K562 (cell line): ENCODE measurements around the gene GP1BA. TPM values are rescaled to one million over a fixed set of nuclear protein-coding genes. Genes with fewer than 3 reads are reported as not detected.
A peak's percentile ranks its signal among the peaks of the same experiment; 100 is the strongest.

Source experiments
- ATAC-seq: fragments of 200-7000 bp; cut with Tn5 transposase; 3 replicates; pipeline ENCODE4 v1.9.1; 2020; ENCODE audit warnings: moderate library complexity
- BruUV-seq: library from RNA; stranded (reverse); fragments of 400-500 nt; replicated peaks from 2 replicates; lab custom pipeline; 2021; lab: Mats Ljungman, UMichigan
- CTCF ChIA-PET: fragments of 300-600 bp; formaldehyde crosslinking; extraction: SDS; loops from one replicate; lab custom pipeline; 2021; ENCODE audit warnings: low intra/inter-chr PET ratio; lab: Yijun Ruan, JAX
- POLR2A ChIA-PET: fragments of 300-600, 350-650 bp; sonication (Branson Sonifier 250); formaldehyde crosslinking; extraction: SDS; loops from one replicate; lab custom pipeline; 2021; ENCODE audit warnings: antibody characterized with exemption, inconsistent platforms; lab: Yijun Ruan, JAX
- DNase-seq, 4 experiments: peaks; one replicate each; pipeline versions ENCODE4 v3.0.0 to v3.0.0-alpha.2; 2011 to 2018; ENCODE audit warnings: low spot score in 3 of 4, mixed read lengths in 3 of 4; ENCODE audit errors: extremely low read depth in 1 of 4
- FAIRE-seq: peaks from 2 replicates; lab custom pipeline; 2011; peaks lifted over from hg19 to GRCh38; lab: Jason Lieb, UNC
- H2AFZ ChIP-seq: 2 replicates; pipeline ENCODE4 v1.6.0; 2011; ENCODE audit warnings: low read depth, low read length, control low read depth, inconsistent platforms
- H3K27ac ChIP-seq: fragments of 200-600 bp; 3 replicates; pipeline ENCODE4 v1.8.0; 2011; ENCODE audit warnings: low read depth, mild to moderate bottlenecking, control low read depth, inconsistent platforms, low read length, moderate library complexity, mixed read lengths; ENCODE audit errors: extremely low read depth
- H3K27me3 ChIP-seq, 2 experiments: fragments of 300-600 bp in 1 of 2; 2 replicates in 1 of 2; 3 replicates in 1 of 2; pipeline versions ENCODE4 v1.6.0 to v1.8.0; 2011; ENCODE audit warnings: inconsistent platforms in 2 of 2, low read length in 2 of 2, mild to moderate bottlenecking in 1 of 2, mixed read lengths in 1 of 2, moderate library complexity in 1 of 2; ENCODE audit not compliant: control insufficient read depth in 2 of 2, insufficient read depth in 2 of 2
- H3K36me3 ChIP-seq: fragments of 300-600 bp; 3 replicates; pipeline ENCODE4 v1.8.0; 2011; ENCODE audit warnings: mild to moderate bottlenecking, low read length, inconsistent platforms; ENCODE audit not compliant: control insufficient read depth, insufficient read depth
- H3K4me1 ChIP-seq, 2 experiments: fragments of 200-600 bp in 1 of 2; replicated peaks in 1 of 2; 2 replicates in 1 of 2; 3 replicates in 1 of 2; pipeline versions ENCODE4 v1.5.1 to v1.8.0; 2011; ENCODE audit warnings: inconsistent platforms in 2 of 2, low read length in 2 of 2, mild to moderate bottlenecking in 1 of 2, mixed read lengths in 1 of 2, moderate library complexity in 1 of 2; ENCODE audit not compliant: control insufficient read depth in 2 of 2, insufficient read depth in 2 of 2
- H3K4me2 ChIP-seq: 2 replicates; pipeline ENCODE4 v1.6.1; 2011; ENCODE audit warnings: low read length, control low read depth, inconsistent platforms, mixed read lengths; ENCODE audit not compliant: insufficient read depth
- H3K4me3 ChIP-seq: fragments of 200-600 bp; sonication (generic), shearing (Covaris generic); 2 replicates; pipeline ENCODE4 v1.5.1; 2016; ENCODE audit warnings: control low read depth, inconsistent platforms
- H3K79me2 ChIP-seq: fragments of 200-600 bp; 3 replicates; pipeline ENCODE4 v1.8.0; 2011; ENCODE audit warnings: low read length, inconsistent platforms; ENCODE audit not compliant: control insufficient read depth, insufficient read depth
- H3K9ac ChIP-seq, 2 experiments: 2 replicates each; pipeline versions ENCODE4 v1.6.0 to v1.6.1; 2011; ENCODE audit warnings: low read depth in 2 of 2, low read length in 2 of 2, control low read depth in 1 of 2, inconsistent platforms in 1 of 2, mild to moderate bottlenecking in 1 of 2, mixed read lengths in 1 of 2; ENCODE audit not compliant: insufficient read depth in 1 of 2
- H3K9me1 ChIP-seq: one replicate; pipeline ENCODE4 v1.6.0; 2011; ENCODE audit warnings: inconsistent platforms, mild to moderate bottlenecking, low read length, moderate library complexity; ENCODE audit not compliant: control insufficient read depth, insufficient read depth
- H3K9me3 ChIP-seq: replicated peaks from 2 replicates; pipeline ENCODE4 v1.5.1; 2011; ENCODE audit warnings: low read depth, low read length, inconsistent platforms; ENCODE audit not compliant: control insufficient read depth, insufficient read depth
- H4K20me1 ChIP-seq: replicated peaks from 2 replicates; pipeline ENCODE4 v1.6.1; 2011; ENCODE audit warnings: low read length, inconsistent platforms, mixed read lengths; ENCODE audit not compliant: control insufficient read depth, insufficient read depth
- CBFB ChIP-seq: sonication (generic); formaldehyde crosslinking; IDR thresholded peaks from 2 replicates; pipeline ENCODE4 v1.4.0; 2020; ENCODE audit warnings: mild to moderate bottlenecking, missing genetic modification reagents
- CHD4 ChIP-seq: fragments of 200-600 bp; sonication (generic); IDR thresholded peaks from 3 replicates; pipeline ENCODE4 v1.6.1; 2012; ENCODE audit warnings: low read depth, mild to moderate bottlenecking, mixed read lengths, low read length, inconsistent platforms; ENCODE audit not compliant: insufficient read depth, insufficient replicate concordance, poor library complexity, severe bottlenecking
- FOXP1 ChIP-seq: sonication (generic); formaldehyde crosslinking; IDR thresholded peaks from 2 replicates; pipeline ENCODE4 v1.8.0; 2022; ENCODE audit warnings: mild to moderate bottlenecking, missing genetic modification reagents
- ILF3 ChIP-seq: fragments of 450-650 bp; IDR thresholded peaks from 2 replicates; pipeline ENCODE4 v1.6.1; 2018; ENCODE audit warnings: antibody characterized with exemption, mild to moderate bottlenecking, moderate library complexity, borderline replicate concordance
- POLR2G ChIP-seq: fragments of 200-400 bp; formaldehyde crosslinking; IDR thresholded peaks from 2 replicates; pipeline ENCODE4 v1.6.1; 2017; ENCODE audit warnings: low read depth, mild to moderate bottlenecking, antibody characterized with exemption, low read length, moderate library complexity
- RBM22 ChIP-seq: fragments of 200-400 bp; formaldehyde crosslinking; IDR thresholded peaks from 2 replicates; pipeline ENCODE4 v1.6.1; 2018; ENCODE audit warnings: low read length, low read depth; ENCODE audit not compliant: poor library complexity, severe bottlenecking
- ZEB2 ChIP-seq: fragments of 450-650 bp; IDR thresholded peaks from 2 replicates; pipeline ENCODE4 v1.6.1; 2016
- WGBS: fragments of 100-300 bp; shearing (Covaris generic); methylation state at CpG from one replicate; pipeline ENCODE4 v1.1.6; 2016; ENCODE audit warnings: low coverage, mixed read lengths; ENCODE audit not compliant: insufficient coverage; ENCODE audit errors: missing lambda C conversion rate; 5-methylcytosine and 5-hydroxymethylcytosine counted together
- in situ Hi-C: fragments of 300-500 bp; cut with MboI; formaldehyde crosslinking; loops from 4 replicates; pipeline ENCODE4 v1.15.0; 2018; ENCODE audit warnings: inconsistent platforms, mixed read lengths
- intact Hi-C: fragments of 100-400 bp; cut with micrococcal nuclease; formaldehyde crosslinking; loops from 2 replicates; pipeline ENCODE4 v1.14.2; 2022
- polyA plus RNA-seq, 8 experiments: library from polyadenylated mRNA; depleted of rRNA in 4 of 8; stranded (reverse) in 5 of 8; unstranded in 3 of 8; fragments of >200 nt; fragmentation: Nextera tagmentation in 2 of 8; fragmentation: Illumina TruSeq in 1 of 8; extraction: Ambion mirVana in 2 of 8; extraction: Trizol in 1 of 8; gene quantifications; 2 replicates each; pipeline versions ENCODE4 v1.2.1 to v1.2.3, GENCODE V29; 2011 to 2014; ENCODE audit warnings: inconsistent platforms in 1 of 8, missing spikeins in 1 of 8
- total RNA-seq, 7 experiments: library from RNA; depleted of rRNA in 6 of 7; stranded (reverse); fragments of >200 nt in 6 of 7; fragmentation: Illumina TruSeq in 2 of 7; extraction: Trizol in 2 of 7; gene quantifications; 2 replicates each; pipeline versions ENCODE4 v1.2.1 to v1.2.3, GENCODE V29; 2011 to 2021; ENCODE audit warnings: low replicate concordance in 1 of 7
- TF ChIP-seq, protein P1 (sequence below): sonication (generic); formaldehyde crosslinking; IDR thresholded peaks from 2 replicates; pipeline ENCODE4 v1.8.1; 2022; ENCODE audit warnings: missing genetic modification reagents

GP1BA gene
- total and polyA plus RNA-seq, 9 of the 15 experiments (the other 6 are each of a cell fraction or from before 2014, with no cell fraction given) = 0.01 TPM; not detected in 8

DNA sequence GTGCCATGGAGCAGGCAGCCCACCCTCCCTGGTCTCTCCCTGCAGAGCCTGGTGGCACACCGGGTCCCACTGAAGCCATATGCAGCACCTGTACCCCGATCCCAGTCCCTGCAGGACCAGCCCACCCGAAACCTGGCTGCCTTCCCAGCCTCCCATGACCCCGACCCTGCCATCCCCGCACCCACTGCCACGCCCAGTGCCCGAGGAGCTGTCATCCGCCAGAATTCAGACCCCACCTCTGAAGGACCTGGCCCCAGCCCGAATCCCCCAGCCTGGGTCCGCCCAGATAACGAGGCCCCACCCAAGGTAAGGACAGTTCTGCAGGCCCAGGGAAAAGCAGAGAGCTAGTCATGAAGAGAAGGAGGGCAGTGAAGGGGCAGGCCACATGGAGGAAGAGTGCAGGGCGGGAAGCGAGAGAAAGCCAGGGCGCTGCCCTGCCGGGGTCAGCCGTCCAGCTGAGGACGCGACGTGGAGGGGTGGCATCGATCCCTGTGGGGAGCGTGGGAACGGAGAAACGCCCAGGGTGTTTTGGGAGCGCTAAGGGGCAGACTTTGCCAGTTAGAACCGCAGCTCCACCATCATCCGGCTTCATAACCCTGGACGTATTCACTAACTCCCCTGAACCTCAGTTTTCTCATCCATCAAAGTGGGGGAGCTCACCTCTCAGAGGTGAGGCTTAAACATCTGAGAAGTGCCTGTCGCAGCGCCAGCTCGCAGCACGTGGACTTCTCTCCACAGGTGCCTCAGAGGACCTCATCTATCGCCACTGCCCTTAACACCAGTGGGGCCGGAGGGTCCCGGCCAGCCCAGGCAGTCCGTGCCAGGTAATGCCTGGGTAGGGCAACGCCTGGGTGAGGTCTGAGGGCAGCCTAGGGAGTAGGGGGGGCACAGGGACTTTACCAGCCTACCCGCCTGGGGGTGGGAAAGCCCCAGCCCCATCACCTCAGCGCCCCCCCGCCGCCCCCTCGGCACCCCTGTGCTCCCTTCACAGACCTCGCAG, 40.4 kb upstream of the GP1BA start:
- Histone ChIP-seq H3K79me2 (no peaks in the 10 kb centered on the region), H2AFZ (no peak overlapping the region), H3K4me2 (no peak overlapping the region), H4K20me1 (0 out of 2 replicates have a peak, but pooled peaks cover 3% of the 10 kb centered on the region), H3K9me3 (no peaks in the 10 kb centered on the region), H3K36me3 (peaks cover 83% of the 10 kb centered on the region; the same call in 2 of the 3 replicates), H3K4me3 (no peak overlapping the region), H3K27ac (no peak overlapping the region), H3K9ac (no peak overlapping the region), H3K9me1 (no peaks in the 10 kb centered on the region), H3K4me1 (peaks cover 0 to 14% of the 10 kb centered on the region in 2 experiments; a peak in 2 of 5 replicates), H3K27me3 (no peaks in the 10 kb centered on the region)
- POLR2A ChIA-PET = interaction anchor here (0.7 to 1.0 kb wide), 2 partner anchors 30 to 170 kb away, joined by 3 read pairs; no protein-coding TSS in a partner anchor
- 93% methylated on average over 7 of the region's 42 CpGs for WGBS
- ATAC-seq (no peak), FAIRE-seq (no peak), DNase-seq (no peak)
- in situ Hi-C loops (no loop called here), intact Hi-C loops (no loop called here)
- CTCF ChIA-PET = no interaction called here
- no TSS peak for BruUV-seq
- TF ChIP-seq ZEB2 = no peak
- TF ChIP-seq ILF3 = no peak
- peak; percentile 42 for TF ChIP-seq POLR2G
- TF ChIP-seq, protein P1, sequence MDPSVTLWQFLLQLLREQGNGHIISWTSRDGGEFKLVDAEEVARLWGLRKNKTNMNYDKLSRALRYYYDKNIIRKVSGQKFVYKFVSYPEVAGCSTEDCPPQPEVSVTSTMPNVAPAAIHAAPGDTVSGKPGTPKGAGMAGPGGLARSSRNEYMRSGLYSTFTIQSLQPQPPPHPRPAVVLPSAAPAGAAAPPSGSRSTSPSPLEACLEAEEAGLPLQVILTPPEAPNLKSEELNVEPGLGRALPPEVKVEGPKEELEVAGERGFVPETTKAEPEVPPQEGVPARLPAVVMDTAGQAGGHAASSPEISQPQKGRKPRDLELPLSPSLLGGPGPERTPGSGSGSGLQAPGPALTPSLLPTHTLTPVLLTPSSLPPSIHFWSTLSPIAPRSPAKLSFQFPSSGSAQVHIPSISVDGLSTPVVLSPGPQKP (CRISPR knock-in tag) = no peak
- peak; percentile 30 for TF ChIP-seq RBM22
- no peak for TF ChIP-seq FOXP1 (CRISPR knock-in tag)
- no peak for TF ChIP-seq CBFB
- no peak for TF ChIP-seq CHD4
